Spleen (tissue), 7 donors: ENCODE results near the gene TTC34.

ENCODE experiments used
- POLR2A ChIP-seq, 3 donors: fragments of 450-650 bp; IDR thresholded peaks; one replicate each; pipeline ENCODE4 v1.5.1; 2017; ENCODE audit warnings: antibody characterized with exemption in 3 of 3, mild to moderate bottlenecking in 1 of 3
- POLR2AphosphoS5 ChIP-seq, 3 donors: sonication (generic); formaldehyde crosslinking; IDR thresholded peaks; one replicate each; pipeline ENCODE4 v1.5.1; 2017; ENCODE audit warnings: antibody characterized with exemption in 3 of 3
- TF ChIP-seq, protein P1 (sequence below), 11 experiments: fragments of 200-600 bp in 7 of 11; fragments of 450-650 bp in 4 of 11; sonication (generic) in 4 of 11; IDR thresholded peaks in 8 of 11; conservative IDR thresholded peaks in 3 of 11; 1 replicate in 7 of 11; 2 replicates in 4 of 11; pipeline versions ENCODE4 v1.4.0 to v1.8.0; 2016 to 2021; ENCODE audit warnings: antibody characterized with exemption in 11 of 11, inconsistent platforms in 4 of 11, mild to moderate bottlenecking in 1 of 11
- donor health status: DM: no; HTN: no; CAD: no; lungs with moderate emphysema.
- donor health status: DM: no; HTN: no; CAD: no.
- donor health status: DM: no; HTN: no; CAD: no.

DNA sequence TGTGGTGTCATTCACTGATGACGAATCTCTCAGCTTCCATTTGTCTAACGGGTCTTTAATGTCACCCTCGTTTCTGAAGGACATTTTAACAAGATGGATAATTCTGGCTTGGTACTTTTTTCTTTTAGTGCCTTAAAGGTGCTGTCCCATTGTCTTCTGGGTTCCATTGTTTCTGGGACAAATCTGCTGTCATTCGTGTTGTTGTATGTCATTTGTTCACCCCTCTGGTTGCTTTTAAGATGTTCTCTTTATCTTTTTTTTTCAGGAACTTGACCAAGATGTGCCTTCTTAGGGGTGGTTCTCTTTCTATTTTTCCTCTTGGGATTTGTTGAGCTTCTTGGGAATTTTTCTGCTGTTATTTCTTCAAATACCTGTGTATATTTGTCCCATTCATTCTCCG is 154.7 kb downstream of the TTC34 start:
- TF ChIP-seq, protein P1, sequence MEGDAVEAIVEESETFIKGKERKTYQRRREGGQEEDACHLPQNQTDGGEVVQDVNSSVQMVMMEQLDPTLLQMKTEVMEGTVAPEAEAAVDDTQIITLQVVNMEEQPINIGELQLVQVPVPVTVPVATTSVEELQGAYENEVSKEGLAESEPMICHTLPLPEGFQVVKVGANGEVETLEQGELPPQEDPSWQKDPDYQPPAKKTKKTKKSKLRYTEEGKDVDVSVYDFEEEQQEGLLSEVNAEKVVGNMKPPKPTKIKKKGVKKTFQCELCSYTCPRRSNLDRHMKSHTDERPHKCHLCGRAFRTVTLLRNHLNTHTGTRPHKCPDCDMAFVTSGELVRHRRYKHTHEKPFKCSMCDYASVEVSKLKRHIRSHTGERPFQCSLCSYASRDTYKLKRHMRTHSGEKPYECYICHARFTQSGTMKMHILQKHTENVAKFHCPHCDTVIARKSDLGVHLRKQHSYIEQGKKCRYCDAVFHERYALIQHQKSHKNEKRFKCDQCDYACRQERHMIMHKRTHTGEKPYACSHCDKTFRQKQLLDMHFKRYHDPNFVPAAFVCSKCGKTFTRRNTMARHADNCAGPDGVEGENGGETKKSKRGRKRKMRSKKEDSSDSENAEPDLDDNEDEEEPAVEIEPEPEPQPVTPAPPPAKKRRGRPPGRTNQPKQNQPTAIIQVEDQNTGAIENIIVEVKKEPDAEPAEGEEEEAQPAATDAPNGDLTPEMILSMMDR (IDR thresholded peaks at IDR 0.05 in 8 of 11, conservative IDR thresholded peaks at IDR 0.05 in 3 of 11) = no peak
- TF ChIP-seq POLR2AphosphoS5 (IDR thresholded peaks at IDR 0.05) = no peak
- no peak for TF ChIP-seq POLR2A (IDR thresholded peaks at IDR 0.05)
